GM21825 (cell line): ENCODE data around the gene RPL27A.
"Not testable (repeated sequence)": the region's sequence is repeated elsewhere in the genome, so short reads cannot be mapped to it uniquely, and the experiment has no call there.

Experiments used
- ATAC-seq: cut with Tn5 transposase; IDR thresholded peaks from one replicate; pipeline ENCODE4 v1.9.1; 2021; ENCODE audit warnings: mild to moderate bottlenecking, moderate library complexity; ENCODE audit not compliant: unreplicated experiment

RPL27A gene

DNA sequence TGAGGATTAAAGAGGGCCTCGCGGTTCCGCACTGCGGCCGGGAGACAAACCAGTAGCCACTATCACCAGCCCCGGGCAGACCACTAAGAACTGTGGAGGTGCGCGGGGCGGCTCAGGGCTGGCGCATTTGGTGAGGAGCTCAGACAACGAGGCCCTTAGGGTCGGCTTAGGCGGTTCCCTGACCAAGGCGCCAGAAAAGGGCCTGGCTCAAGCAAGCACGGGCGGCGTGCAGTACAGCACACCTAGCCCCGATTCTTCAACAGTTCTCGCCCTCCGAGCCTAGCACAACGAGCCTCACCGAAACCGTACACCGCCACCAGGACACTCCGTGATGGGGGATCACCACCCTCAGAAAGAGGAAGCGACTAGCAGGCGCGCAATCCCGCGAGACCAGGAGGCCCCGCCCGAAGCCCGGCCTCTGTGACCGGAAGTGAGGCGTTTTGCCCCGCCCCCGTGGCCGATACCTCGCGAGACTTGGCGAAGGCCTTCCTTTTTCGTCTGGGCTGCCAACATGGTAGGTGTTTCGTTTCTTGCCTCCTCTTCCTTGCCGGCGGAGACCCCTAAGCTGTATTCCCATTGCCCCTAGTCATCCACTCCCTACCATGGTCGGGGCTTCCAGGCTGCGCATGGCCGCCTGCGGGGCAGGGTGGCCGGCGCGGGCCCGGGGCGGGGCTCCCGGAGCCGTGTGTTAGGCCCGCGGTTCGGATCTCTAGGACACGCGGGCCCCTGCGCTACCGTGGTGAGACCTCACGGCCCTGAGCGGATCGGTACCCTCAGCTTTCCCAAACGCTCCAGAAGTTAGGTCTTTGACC, at the start of gene RPL27A, which contains the start of gene TRIM66:
RPL27A (plus strand) TSS at position 490 of the 812 bp plus-strand sequence; CDS start at position 512, 22 bp downstream.
TRIM66 (minus strand) TSS at position 363 of the 812 bp plus-strand sequence. CDS start 10,391 bp downstream, outside the sequence.
- ATAC-seq, result peak; percentile 94

DNA sequence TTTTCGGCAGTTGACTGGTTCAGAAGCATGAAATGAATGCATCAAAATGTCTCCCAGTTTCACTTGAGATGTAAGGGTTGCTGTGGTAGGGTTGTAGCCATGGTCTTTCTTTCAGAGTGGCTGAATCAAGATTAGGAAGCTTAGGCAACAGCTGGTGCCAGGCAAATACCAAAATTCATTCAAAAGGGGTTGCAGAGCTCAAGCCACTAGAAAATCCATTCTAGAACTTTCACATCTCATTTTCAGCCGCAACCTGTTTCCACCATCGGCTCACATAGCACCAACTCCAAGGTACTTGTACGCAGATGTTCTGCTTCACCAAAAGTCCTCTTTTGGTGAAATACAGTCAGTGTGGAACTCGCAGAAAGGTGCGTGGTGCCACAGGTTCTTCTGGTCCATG, 48.1 kb upstream of the RPL27A start:
- no peak for ATAC-seq

GRCh38 chr11:8636127-8636526, 46.5 kb upstream of the RPL27A start:
- no peak for ATAC-seq

GRCh38 chr11:8638300-8638699, 44.3 kb upstream of the RPL27A start:
- no peak for ATAC-seq

DNA sequence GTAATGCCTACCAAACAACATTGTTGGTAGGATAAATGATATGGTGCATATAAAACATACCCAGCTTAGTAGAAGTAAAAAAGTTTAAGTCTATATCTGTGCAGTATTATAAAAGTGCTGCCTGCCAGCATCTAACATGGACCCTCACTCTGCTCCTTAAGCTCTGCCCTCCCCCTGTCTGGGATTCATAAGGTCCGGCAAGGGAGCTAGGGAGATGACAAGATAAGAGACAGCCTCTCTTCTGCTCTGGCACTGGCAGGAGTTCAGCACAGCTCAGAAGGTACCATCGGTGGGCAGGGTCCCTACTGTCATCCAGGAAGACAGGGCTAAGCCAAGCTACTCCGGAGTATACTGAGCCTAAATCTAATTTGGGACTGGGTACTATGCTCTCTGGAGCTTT, 42.9 kb upstream of the RPL27A start:
- no peak for ATAC-seq

DNA sequence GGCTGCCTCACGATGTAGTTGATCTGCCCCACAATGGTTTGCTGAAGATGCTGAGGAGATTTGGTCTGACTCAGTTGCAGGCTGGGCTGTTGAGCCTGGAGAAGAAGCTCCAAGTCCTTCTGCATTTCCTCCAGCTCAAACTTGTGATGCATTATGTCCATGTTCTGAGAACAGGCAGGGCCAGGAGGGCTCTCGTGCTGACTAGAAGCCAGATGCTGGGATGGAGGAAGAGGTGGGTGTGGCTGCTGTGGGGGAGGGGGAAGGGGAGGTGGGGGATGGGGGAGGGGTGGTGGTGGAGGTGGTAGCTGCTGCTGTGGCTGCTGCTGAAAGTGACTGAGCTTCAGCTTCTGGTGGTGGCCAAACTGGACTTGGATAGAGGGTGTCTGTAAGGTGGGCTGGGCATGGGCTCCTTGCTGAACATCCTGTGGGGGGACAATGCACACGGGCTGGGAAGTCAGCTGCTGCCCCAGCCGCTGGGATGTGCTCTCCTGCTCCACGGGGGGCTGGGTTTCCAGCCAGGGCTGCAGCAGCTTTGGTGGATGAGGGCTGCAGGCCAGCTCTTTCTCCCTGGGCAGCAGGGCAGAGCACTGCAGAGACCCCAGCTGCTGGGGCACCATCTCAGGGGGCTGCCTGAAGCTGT, 42.2 kb upstream of the RPL27A start:
- ATAC-seq, result no peak

GRCh38 chr11:8641332-8641731, 41.3 kb upstream of the RPL27A start:
- ATAC-seq, result no peak

- ATAC-seq, result no peak
Observed at GRCh38 chr11:8642196-8642841, 40.3 kb upstream of the RPL27A start.

GRCh38 chr11:8646873-8647272, 35.7 kb upstream of the RPL27A start:
- ATAC-seq, result no peak

DNA sequence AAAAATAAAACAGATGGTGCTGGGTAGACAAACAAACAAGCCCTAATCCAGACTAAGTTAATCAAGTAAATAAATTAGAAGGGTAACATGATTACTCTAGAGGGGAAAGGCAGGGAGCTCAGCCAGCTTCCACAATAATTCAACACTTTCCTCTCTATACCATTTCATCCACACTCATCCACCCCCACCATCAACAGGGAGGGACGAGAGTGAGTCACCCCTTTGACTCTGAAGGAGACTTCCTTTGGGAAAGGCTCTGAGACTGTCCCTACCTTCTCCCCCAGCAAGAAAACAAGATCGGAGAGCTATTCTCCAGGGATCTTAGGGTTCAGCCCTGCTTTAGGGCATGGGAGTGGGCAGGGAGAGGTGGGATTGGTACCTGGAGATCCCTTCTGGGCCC, 33.2 kb upstream of the RPL27A start:
- no peak for ATAC-seq

- no peak for ATAC-seq
Observed at GRCh38 chr11:8650401-8650990, 32.1 kb upstream of the RPL27A start.

- no peak for ATAC-seq
Observed at GRCh38 chr11:8652140-8652539, 30.5 kb upstream of the RPL27A start.

GRCh38 chr11:8654503-8654902, 28.1 kb upstream of the RPL27A start:
- ATAC-seq, result no peak

GRCh38 chr11:8656291-8656690, 26.3 kb upstream of the RPL27A start:
- ATAC-seq, result no peak

DNA sequence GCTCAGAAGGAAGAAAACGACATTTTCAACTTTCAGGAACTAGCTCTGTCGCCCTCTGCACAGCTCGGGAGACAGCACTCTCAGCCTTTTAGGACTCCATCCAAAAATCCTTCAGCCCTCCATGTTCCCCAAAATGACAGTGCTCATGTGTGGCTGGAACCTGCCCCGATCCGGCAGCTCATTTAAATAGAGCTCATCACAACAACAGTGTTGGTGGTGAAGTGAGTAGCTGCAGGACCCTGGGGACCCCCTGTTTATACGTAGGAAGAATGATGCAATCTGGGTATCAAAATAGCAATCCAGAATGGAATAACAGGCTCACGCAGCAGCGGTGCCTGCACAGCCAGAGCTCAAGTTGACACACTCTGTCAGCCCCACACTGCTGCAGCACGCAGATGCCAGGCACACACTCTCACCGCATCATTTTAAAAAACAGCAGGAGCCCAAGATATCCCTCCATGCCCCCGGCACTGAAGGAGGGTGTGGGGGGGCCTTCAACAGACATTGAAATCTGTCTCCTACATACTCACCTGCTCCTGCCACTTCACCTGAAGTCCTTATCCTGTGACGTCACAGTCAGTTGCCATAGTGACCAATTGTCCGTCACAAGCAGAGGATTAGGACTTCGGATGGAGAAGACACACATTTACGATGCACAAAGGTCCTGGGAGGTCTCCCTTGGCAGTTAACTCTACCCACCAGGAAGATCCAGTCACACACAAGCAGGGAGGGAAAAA, 24.1 kb upstream of the RPL27A start:
- no peak for ATAC-seq

GRCh38 chr11:8661001-8661795, 21.4 kb upstream of the RPL27A start:
- no peak for ATAC-seq

DNA sequence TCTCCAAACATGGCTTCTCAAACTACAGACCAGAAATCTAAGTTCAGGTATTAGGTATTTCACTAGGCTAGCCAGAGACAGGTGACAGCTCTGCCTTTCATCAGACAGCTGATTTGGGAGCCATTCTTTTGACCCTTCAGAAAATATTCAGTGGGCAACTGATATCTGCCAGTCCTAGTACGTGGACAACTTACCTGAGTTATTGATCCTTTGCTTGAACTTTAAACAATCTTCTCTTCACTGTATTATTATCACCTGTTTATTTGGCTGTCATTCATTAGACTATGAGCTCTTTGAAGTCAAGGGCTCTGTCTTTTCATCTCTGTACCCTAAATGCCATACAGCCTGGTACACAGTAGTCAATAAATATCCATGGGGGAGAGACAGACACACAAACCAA, 17.4 kb upstream of the RPL27A start:
- no peak for ATAC-seq

- not testable (repeated sequence) for ATAC-seq
Observed at GRCh38 chr11:8670081-8670480, 12.5 kb upstream of the RPL27A start.

DNA sequence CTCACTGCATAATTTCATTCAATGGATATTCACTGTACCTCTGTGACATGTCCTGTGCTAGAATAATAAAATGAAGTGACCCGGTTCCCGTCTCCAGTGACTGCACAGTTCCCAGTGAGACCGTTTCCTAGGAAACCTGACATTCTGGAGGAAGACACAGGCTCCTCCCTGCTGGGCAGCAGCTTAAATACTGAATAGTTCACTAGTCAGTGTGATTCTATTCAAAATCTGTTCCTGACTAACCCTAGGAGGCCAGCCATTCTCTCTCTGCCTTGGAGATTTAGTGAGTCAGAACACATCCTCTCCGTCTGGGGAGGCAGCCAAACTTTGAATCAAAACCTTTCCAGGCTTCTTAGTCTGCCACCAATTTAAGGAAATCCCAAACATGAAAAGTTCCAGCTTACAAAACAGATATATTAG, 11.4 kb upstream of the RPL27A start:
- no peak for ATAC-seq

DNA sequence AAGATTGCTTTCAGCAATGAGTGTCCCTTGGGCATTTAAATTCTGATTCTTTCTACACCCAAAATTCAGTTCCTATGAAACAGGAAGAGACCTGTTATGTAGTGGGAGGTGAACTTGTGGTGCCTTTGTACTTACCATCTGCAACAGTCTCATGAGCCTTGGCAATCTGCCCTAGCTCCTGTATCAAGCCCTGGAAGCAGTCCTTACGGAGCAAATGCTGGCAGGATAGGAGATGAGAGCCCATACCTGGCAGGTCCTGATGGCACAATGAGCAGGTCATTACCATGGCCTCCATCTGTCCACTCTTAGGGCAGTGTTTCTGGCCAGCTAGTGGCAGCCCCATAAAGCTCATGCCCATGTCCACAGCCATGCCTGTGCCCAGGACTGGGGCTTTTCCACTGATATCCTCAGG, 10.9 kb upstream of the RPL27A start:
- no peak for ATAC-seq
